ENCODE data around the gene UTP25.

DNA sequence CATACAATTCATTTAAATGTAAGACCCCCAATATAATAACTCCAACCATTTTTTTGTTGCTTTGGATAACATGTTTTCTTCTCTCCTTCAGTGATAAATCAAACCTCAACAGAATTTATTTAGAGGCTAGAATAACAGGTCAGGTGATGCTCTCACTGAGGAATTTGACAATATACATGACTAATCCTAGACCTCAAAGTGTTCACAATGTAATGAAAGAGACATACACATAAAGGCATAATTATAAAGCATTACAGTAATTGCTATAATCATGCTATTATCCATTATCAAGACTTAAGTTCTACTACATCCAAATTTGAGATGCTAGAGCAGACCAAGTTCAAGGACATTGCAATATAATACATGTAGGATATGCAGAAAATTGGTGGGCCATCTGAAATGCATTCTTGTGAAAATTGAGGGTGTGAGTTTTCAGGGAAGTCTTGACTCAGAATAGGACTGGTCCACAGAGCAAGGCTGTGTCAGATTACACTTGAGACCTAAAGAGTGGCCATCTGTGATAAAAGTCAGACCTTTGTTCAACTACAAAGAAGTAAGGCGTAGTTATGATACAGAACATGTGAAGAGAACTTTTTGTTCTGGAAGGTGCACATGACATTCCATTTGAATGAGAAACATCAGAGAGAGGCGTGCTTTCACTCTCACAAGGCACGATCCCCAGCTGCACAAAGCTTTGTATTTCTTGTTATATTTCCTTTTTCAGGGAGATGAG lies 45.5 kb downstream of the UTP25 start:
- TF ChIP-seq, protein P1, sequence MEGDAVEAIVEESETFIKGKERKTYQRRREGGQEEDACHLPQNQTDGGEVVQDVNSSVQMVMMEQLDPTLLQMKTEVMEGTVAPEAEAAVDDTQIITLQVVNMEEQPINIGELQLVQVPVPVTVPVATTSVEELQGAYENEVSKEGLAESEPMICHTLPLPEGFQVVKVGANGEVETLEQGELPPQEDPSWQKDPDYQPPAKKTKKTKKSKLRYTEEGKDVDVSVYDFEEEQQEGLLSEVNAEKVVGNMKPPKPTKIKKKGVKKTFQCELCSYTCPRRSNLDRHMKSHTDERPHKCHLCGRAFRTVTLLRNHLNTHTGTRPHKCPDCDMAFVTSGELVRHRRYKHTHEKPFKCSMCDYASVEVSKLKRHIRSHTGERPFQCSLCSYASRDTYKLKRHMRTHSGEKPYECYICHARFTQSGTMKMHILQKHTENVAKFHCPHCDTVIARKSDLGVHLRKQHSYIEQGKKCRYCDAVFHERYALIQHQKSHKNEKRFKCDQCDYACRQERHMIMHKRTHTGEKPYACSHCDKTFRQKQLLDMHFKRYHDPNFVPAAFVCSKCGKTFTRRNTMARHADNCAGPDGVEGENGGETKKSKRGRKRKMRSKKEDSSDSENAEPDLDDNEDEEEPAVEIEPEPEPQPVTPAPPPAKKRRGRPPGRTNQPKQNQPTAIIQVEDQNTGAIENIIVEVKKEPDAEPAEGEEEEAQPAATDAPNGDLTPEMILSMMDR (IDR thresholded peaks at IDR 0.05): no peak
- no peak for TF ChIP-seq POLR2A (IDR thresholded peaks at IDR 0.05)

Data from adrenal gland (tissue), 5 donors.